HL-60 (cell line): ENCODE results near the gene ERVMER34-1.
A peak's percentile ranks its signal among the peaks of the same experiment; 100 is the strongest.

ENCODE experiments used
- DNase-seq, 2 experiments: peaks; one replicate each; pipeline ENCODE4 v3.0.0-alpha.2; 2010 to 2020; ENCODE audit warnings: low read depth in 1 of 2, low spot score in 1 of 2
- H3K27ac ChIP-seq: fragments of 250-450 bp; sonication (Bioruptor Pico); replicated peaks from 2 replicates; pipeline ENCODE4 v1.5.1; 2020; ENCODE audit warnings: mild to moderate bottlenecking, moderate library complexity
- H3K27me3 ChIP-seq: fragments of 250-450 bp; sonication (Bioruptor Pico); 2 replicates; pipeline ENCODE4 v1.5.1; 2021; ENCODE audit warnings: mild to moderate bottlenecking, moderate library complexity; ENCODE audit not compliant: insufficient read depth, poor library complexity, severe bottlenecking
- H3K4me3 ChIP-seq: replicated peaks from 2 replicates; pipeline ENCODE4 v1.5.1; 2011; ENCODE audit warnings: mild to moderate bottlenecking, control low read depth, low read length; ENCODE audit not compliant: insufficient read depth
- GABPA ChIP-seq: IDR thresholded peaks from 2 replicates; pipeline ENCODE4 v1.6.1; 2012; ENCODE audit warnings: low read depth
- POLR2AphosphoS5 ChIP-seq: IDR thresholded peaks from 2 replicates; pipeline ENCODE4 v1.6.1; 2012; ENCODE audit warnings: low read depth
- REST ChIP-seq: IDR thresholded peaks from 2 replicates; pipeline ENCODE4 v1.6.1; 2012; ENCODE audit warnings: low read depth; ENCODE audit not compliant: insufficient replicate concordance
- SPI1 ChIP-seq: IDR thresholded peaks from 2 replicates; pipeline ENCODE4 v1.6.1; 2012; ENCODE audit warnings: low read depth, mild to moderate bottlenecking, borderline replicate concordance
- TF ChIP-seq, protein P1 (sequence below): IDR thresholded peaks from one replicate; pipeline ENCODE4 v1.5.1; 2011; ENCODE audit warnings: low read length, control low read depth, inconsistent platforms; ENCODE audit not compliant: insufficient read depth

ERVMER34-1 gene

DNA sequence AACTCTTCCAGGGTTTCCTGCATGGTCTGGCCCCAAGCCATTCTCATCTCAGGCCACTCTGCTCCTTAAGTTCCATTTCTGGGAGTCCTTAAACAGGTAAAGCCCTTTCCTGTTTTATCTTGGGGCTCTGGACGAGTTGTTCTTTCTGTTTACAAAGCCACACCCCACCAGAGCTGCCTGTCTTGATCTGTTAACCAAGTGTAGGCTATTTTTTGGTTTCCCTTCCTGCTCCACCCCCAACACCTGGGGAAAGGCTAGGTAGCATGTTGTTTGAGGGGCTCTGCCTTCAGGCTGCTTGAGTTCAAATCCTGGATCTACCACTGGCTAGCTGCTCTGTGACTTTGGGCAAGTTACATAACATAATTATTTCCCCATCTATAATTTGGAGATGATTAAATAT is 40.0 kb downstream of the ERVMER34-1 start:
- no peak for DNase-seq
- TF ChIP-seq REST (no peak), GABPA (no peak), POLR2AphosphoS5 (no peak), SPI1 (no peak)
- TF ChIP-seq, protein P1, sequence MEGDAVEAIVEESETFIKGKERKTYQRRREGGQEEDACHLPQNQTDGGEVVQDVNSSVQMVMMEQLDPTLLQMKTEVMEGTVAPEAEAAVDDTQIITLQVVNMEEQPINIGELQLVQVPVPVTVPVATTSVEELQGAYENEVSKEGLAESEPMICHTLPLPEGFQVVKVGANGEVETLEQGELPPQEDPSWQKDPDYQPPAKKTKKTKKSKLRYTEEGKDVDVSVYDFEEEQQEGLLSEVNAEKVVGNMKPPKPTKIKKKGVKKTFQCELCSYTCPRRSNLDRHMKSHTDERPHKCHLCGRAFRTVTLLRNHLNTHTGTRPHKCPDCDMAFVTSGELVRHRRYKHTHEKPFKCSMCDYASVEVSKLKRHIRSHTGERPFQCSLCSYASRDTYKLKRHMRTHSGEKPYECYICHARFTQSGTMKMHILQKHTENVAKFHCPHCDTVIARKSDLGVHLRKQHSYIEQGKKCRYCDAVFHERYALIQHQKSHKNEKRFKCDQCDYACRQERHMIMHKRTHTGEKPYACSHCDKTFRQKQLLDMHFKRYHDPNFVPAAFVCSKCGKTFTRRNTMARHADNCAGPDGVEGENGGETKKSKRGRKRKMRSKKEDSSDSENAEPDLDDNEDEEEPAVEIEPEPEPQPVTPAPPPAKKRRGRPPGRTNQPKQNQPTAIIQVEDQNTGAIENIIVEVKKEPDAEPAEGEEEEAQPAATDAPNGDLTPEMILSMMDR: no peak
- H3K27ac ChIP-seq: no peak overlapping the region
- no peaks in the 10 kb centered on the region for H3K27me3 ChIP-seq
- H3K4me3 ChIP-seq: no peak overlapping the region

- Histone ChIP-seq H3K27me3 (no peaks in the 10 kb centered on the region), H3K27ac (no peak overlapping the region), H3K4me3 (no peak overlapping the region)
- DNase-seq: no peak
- TF ChIP-seq, protein P1: no peak
- TF ChIP-seq REST: peak; percentile 74
- no peak for TF ChIP-seq SPI1
- no peak for TF ChIP-seq POLR2AphosphoS5
- no peak for TF ChIP-seq GABPA
These were observed 42.1 kb downstream of the ERVMER34-1 start for GRCh38 chr4:52709155-52709554.

DNA sequence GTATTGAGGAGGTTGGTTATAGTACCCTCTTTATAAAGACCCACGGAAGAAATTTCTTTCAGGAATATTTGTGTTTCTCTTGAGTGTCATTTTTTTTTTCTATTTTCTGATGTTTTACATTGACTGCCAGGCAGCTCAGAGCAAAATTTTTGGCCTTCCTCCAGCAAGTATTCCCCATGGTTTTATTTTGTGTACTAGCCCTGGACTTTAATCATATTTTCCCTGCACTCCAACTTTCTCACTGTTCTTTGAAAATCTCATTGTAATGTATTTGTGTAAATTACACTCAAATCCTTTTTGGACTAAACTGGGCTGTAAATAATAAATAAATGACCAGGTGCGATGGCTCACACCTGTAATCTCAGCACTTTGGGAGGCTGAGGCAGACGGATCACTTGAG is 46.6 kb downstream of the ERVMER34-1 start:
- Histone ChIP-seq H3K27ac (no peak overlapping the region), H3K27me3 (no peaks in the 10 kb centered on the region)
- DNase-seq: no peak

More for the DNA sequence above, 46.6 kb downstream of the ERVMER34-1 start:
- H3K4me3 ChIP-seq: no peak overlapping the region
- TF ChIP-seq REST (no peak), GABPA (no peak), SPI1 (no peak), POLR2AphosphoS5 (no peak)
- TF ChIP-seq, protein P1: no peak
